Activated T-cell treated with anti-CD3 and anti-CD28 coated beads for 24 hours (primary cell): ENCODE measurements around the gene HSPD1.
A peak's percentile ranks its signal among the peaks of the same experiment; 100 is the strongest.
"Not testable (repeated sequence)": the region's sequence is repeated elsewhere in the genome, so short reads cannot be mapped to it uniquely, and the experiment has no call there.

Source experiments
- DNase-seq: peaks from one replicate; pipeline ENCODE4 v3.0.0-alpha.2; 2020; ENCODE audit warnings: low read depth

HSPD1 gene

GRCh38 chr2:197496695-197497094 is 2.9 kb downstream of the HSPD1 start:
- DNase-seq = no peak

GRCh38 chr2:197495433-197496134 is 4.1 kb downstream of the HSPD1 start:
- no peak for DNase-seq

GRCh38 chr2:197487385-197487784 is 12.3 kb downstream of the HSPD1 start:
- no peak for DNase-seq

- no peak for DNase-seq
Measured at GRCh38 chr2:197486175-197486574, 13.5 kb downstream of the HSPD1 start.

- not testable (repeated sequence) for DNase-seq
Measured at GRCh38 chr2:197484248-197484647, 15.4 kb downstream of the HSPD1 start.

- no peak for DNase-seq
Measured at GRCh38 chr2:197480165-197481036, 19.2 kb downstream of the HSPD1 start.

- DNase-seq = no peak
Measured at GRCh38 chr2:197477797-197478196, 21.8 kb downstream of the HSPD1 start.

GRCh38 chr2:197472166-197472565 is 27.5 kb downstream of the HSPD1 start:
- DNase-seq = no peak

- no peak for DNase-seq
Measured at GRCh38 chr2:197464175-197464574, 35.5 kb downstream of the HSPD1 start.

- DNase-seq = no peak
Measured at GRCh38 chr2:197461057-197461456, 38.6 kb downstream of the HSPD1 start.

- DNase-seq = no peak
Measured at GRCh38 chr2:197460649-197461048, 39.0 kb downstream of the HSPD1 start.

- no peak for DNase-seq
Measured at GRCh38 chr2:197455428-197455827, 44.2 kb downstream of the HSPD1 start.

GRCh38 chr2:197454923-197455322 is 44.7 kb downstream of the HSPD1 start:
- DNase-seq = no peak

GRCh38 chr2:197453914-197454398 is 45.7 kb downstream of the HSPD1 start:
- no peak for DNase-seq

- peak; percentile 97 for DNase-seq
Measured at GRCh38 chr2:197453123-197453913, 46.3 kb downstream of the HSPD1 start, which contains the start of gene COQ10B. COQ10B (plus strand) TSS chr2:197453552; CDS start chr2:197453561, 9 bp downstream.

- DNase-seq = no peak
Measured at GRCh38 chr2:197452754-197453122, 46.9 kb downstream of the HSPD1 start.

- not testable (repeated sequence) for DNase-seq
Measured at GRCh38 chr2:197450935-197451358, 48.7 kb downstream of the HSPD1 start.

- DNase-seq = no peak
Measured at GRCh38 chr2:197450465-197450864, 49.2 kb downstream of the HSPD1 start.

GRCh38 chr2:197446844-197447243 is 52.8 kb downstream of the HSPD1 start:
- no peak for DNase-seq

- no peak for DNase-seq
Measured at GRCh38 chr2:197445746-197446145, 53.9 kb downstream of the HSPD1 start.

- no peak for DNase-seq
Measured at GRCh38 chr2:197442857-197443256, 56.8 kb downstream of the HSPD1 start.

GRCh38 chr2:197437380-197437779 is 62.3 kb downstream of the HSPD1 start:
- no peak for DNase-seq
